Peyer's patch (tissue), 4 donors: ENCODE measurements around the gene BANP.
"Not testable (repeated sequence)": the region's sequence is repeated elsewhere in the genome, so short reads cannot be mapped to it uniquely, and the experiment has no call there.

Source experiments
- CTCF ChIP-seq, 6 experiments: fragments of 450-650 bp in 4 of 6; fragments of 200-600 bp in 2 of 6; sonication (generic) in 1 of 6; IDR thresholded peaks; one replicate each; pipeline ENCODE4 v1.5.1; 2017 to 2019; ENCODE audit warnings: antibody characterized with exemption in 6 of 6, mild to moderate bottlenecking in 3 of 6, moderate library complexity in 1 of 6
- POLR2A ChIP-seq, 2 donors: fragments of 450-650 bp; IDR thresholded peaks; one replicate each; pipeline ENCODE4 v1.5.1; 2017; ENCODE audit warnings: antibody characterized with exemption in 2 of 2, mild to moderate bottlenecking in 2 of 2, moderate library complexity in 2 of 2

- TF ChIP-seq CTCF, POLR2A (IDR thresholded peaks at IDR 0.05): not testable (repeated sequence)
Measured at GRCh38 chr16:88092791-88093555, 141.7 kb downstream of the BANP start.
